GM21515 (cell line): ENCODE results near the gene FAM81B.

Experiments used
- ATAC-seq: cut with Tn5 transposase; IDR thresholded peaks from one replicate; pipeline ENCODE4 v1.9.1; 2021; ENCODE audit not compliant: unreplicated experiment

FAM81B gene

DNA sequence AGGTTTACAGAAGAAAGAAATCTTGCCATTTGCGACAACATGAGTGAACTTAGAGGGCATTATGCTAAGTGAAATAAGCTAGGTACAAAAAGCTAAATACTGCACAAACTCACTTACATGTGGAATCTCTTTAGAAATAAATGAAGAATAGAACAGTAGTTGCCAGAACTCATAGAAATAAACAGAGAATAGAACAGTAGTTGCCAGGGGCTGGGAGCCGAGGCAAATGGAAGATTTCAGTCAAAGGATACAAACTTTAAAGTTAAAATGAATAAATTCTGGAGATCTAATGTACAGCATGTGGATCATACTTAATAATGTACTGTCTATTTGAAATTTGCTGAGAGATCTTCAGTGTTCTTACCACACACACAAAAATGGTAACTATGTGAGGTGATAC is 63.4 kb downstream of the FAM81B start:
- ATAC-seq: no peak

DNA sequence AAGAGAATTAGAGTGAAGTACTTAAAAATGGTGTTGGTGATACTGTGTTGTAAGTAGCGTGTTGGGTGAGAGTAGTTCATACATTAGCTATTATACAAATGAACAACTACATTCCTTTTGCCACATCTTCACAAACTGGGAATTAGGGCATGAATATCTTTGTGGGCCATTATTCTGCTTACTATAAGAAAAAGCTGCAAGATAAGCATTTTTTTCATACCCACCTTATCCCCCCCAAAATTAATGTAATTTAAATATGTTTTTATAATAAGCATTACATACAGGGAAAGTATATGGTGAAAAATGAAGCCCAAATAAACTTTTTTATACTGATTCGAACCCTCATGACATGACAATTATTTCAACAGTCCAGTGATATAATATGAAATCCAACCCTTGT is 69.5 kb downstream of the FAM81B start:
- no peak for ATAC-seq

GRCh38 chr5:95471487-95471886 is 80.3 kb downstream of the FAM81B start:
- no peak for ATAC-seq

DNA sequence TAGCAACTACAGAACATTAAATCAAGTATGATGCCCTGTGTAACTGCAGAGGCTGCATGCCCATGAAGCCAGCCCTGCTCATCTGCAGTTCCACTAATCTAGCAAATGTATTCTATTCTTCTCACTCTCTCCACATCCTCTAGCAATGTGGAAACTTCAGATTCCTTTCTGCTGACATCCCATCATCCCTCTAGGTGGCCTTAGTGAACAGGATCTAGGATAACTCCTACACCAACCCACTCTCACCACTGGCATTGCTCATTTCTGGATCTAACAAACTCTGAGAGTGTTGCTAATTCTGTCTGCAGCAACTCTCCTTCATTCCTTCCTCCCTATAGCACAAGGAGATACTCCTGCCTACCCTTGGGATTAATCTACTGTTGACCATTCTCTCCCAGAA is 80.8 kb downstream of the FAM81B start:
- ATAC-seq: no peak

DNA sequence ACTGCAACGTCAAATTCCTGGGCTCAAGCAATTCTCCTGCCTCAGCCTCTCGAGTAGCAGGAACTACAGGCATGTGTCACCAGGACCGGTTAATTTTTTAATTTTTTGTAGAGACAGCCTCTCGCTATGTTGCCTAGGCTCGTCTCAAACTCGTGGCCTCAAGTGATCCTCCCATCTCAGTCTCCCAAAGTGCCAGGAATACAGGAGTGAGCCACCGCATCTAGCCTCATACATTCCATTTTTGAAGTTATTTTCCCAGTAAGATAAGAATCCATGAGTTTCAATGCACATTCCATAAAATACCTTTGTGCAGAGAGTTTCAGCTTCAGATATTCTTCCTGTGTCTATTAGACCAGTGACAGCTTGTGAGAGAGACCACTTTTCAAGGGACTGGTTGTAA is 93.3 kb downstream of the FAM81B start:
- no peak for ATAC-seq

DNA sequence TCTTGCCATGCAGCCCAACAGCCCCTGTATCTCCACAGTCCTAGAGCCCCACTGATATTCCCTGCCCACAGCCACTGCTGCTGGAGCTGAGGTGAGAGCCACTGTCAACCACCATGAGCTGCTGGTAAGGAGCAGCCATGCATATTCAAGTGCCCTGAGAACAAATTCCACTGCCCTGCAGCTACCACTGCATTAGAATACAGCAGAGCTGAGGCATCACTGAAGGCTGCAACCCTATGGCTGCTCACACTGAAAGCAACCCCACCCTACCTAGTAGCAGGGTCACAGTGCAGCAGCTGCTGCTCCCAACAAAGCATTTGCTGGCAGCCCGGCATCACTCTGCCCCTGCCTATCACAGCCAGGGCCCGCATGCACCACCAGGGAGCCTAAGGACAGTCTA is 95.0 kb downstream of the FAM81B start:
- no peak for ATAC-seq

GRCh38 chr5:95487880-95488279 is 96.7 kb downstream of the FAM81B start:
- no peak for ATAC-seq
